H1 (cell line): ENCODE data around the gene RHOB. TPM values are rescaled to one million over a fixed set of nuclear protein-coding genes. Genes with fewer than 3 reads are reported as not detected.

Experiments
- CTCF ChIA-PET: fragments of 300-600 bp; sonication (Branson Sonifier 250); formaldehyde crosslinking; loops from one replicate; lab custom pipeline; 2021; ENCODE audit not compliant: partially characterized antibody; lab: Charles Lee
- POLR2A ChIA-PET: fragments of 300-600 bp; sonication (Branson Sonifier 250); formaldehyde crosslinking; loops from one replicate; lab custom pipeline; 2021; ENCODE audit warnings: inconsistent platforms; ENCODE audit not compliant: partially characterized antibody; lab: Charles Lee
- DNase-seq, 2 experiments: peaks; one replicate each; pipeline versions ENCODE4 v3.0.0 to v3.0.0-alpha.2; 2010 to 2022; ENCODE audit warnings: low spot score in 2 of 2, low read depth in 1 of 2, mixed read lengths in 1 of 2
- FAIRE-seq: peaks from 2 replicates; lab custom pipeline; 2011; peaks lifted over from hg19 to GRCh38; lab: Jason Lieb, UNC
- H2AFZ ChIP-seq: 2 replicates; pipeline ENCODE4 v1.8.1; 2012; ENCODE audit warnings: low read length, inconsistent platforms
- H2AK5ac ChIP-seq: 2 replicates; pipeline ENCODE4 v1.6.1; 2013; ENCODE audit warnings: low read depth, low read length
- H2BK120ac ChIP-seq: replicated peaks from 2 replicates; pipeline ENCODE3; 2013; ENCODE audit warnings: low read depth, low read length, inconsistent platforms
- H2BK12ac ChIP-seq: 2 replicates; pipeline ENCODE4 v1.6.1; 2013; ENCODE audit warnings: low read depth, low read length
- H2BK15ac ChIP-seq: 2 replicates; pipeline ENCODE4 v1.6.1; 2013; ENCODE audit warnings: low read length
- H2BK20ac ChIP-seq: 2 replicates; pipeline ENCODE4 v1.6.1; 2013; ENCODE audit warnings: low read length
- H2BK5ac ChIP-seq: 2 replicates; pipeline ENCODE4 v1.6.1; 2013; ENCODE audit warnings: low read depth, low read length
- H3K14ac ChIP-seq: 2 replicates; pipeline ENCODE4 v1.6.1; 2013; ENCODE audit warnings: inconsistent platforms; ENCODE audit not compliant: insufficient read length
- H3K18ac ChIP-seq: 2 replicates; pipeline ENCODE4 v1.6.1; 2013; ENCODE audit warnings: low read length; ENCODE audit errors: extremely low read depth
- H3K23ac ChIP-seq: 2 replicates; pipeline ENCODE4 v1.6.1; 2013; ENCODE audit warnings: inconsistent platforms; ENCODE audit not compliant: insufficient read length
- H3K23me2 ChIP-seq: 2 replicates; pipeline ENCODE4 v1.6.1; 2013; ENCODE audit warnings: low read depth, low read length
- H3K27ac ChIP-seq: 2 replicates; pipeline ENCODE4 v1.6.1; 2011; ENCODE audit warnings: low read depth, low read length, inconsistent platforms
- H3K27me3 ChIP-seq, 4 experiments: replicated peaks in 1 of 4; 1 replicate in 1 of 4; 2 replicates in 3 of 4; pipeline versions ENCODE4 v1.6.1 to v1.8.1; 2011 to 2013; ENCODE audit warnings: low read length in 3 of 4, mild to moderate bottlenecking in 3 of 4, inconsistent platforms in 2 of 4, mixed read lengths in 2 of 4, moderate library complexity in 1 of 4; ENCODE audit not compliant: control insufficient read depth in 3 of 4, insufficient read depth in 3 of 4; ENCODE audit errors: extremely low read depth in 1 of 4
- H3K36me3 ChIP-seq, 4 experiments: 2 replicates each; pipeline versions ENCODE4 v1.6.1 to v1.8.1; 2011 to 2013; ENCODE audit warnings: mild to moderate bottlenecking in 4 of 4, low read length in 3 of 4, moderate library complexity in 2 of 4, control low read depth in 1 of 4, inconsistent platforms in 1 of 4; ENCODE audit not compliant: insufficient read depth in 4 of 4, control insufficient read depth in 2 of 4
- H3K4ac ChIP-seq: replicated peaks from 2 replicates; pipeline ENCODE3; 2013; ENCODE audit warnings: low read length, low read depth, mixed read lengths, inconsistent platforms; ENCODE audit not compliant: insufficient read length
- H3K4me1 ChIP-seq, 4 experiments: replicated peaks in 1 of 4; 1 replicate in 1 of 4; 2 replicates in 3 of 4; pipeline versions ENCODE4 v1.6.1 to v1.8.1; 2011 to 2013; ENCODE audit warnings: low read length in 3 of 4, inconsistent platforms in 2 of 4, mixed read lengths in 1 of 4; ENCODE audit not compliant: insufficient read depth in 4 of 4, control insufficient read depth in 3 of 4
- H3K4me2 ChIP-seq, 2 experiments: 2 replicates each; pipeline versions ENCODE4 v1.6.1 to v1.8.1; 2011 to 2013; ENCODE audit warnings: low read depth in 2 of 2, low read length in 2 of 2, control low read depth in 1 of 2, inconsistent platforms in 1 of 2, mild to moderate bottlenecking in 1 of 2; ENCODE audit not compliant: insufficient read depth in 1 of 2
- H3K4me3 ChIP-seq, 4 experiments: fragments of 200-600, 300-600 bp in 1 of 4; sonication (generic), shearing (Covaris generic), sonication (Bioruptor Twin) in 1 of 4; 2 replicates each; pipeline versions ENCODE4 v1.5.1 to v1.8.1; 2011 to 2016; ENCODE audit warnings: low read length in 4 of 4, low read depth in 3 of 4, control low read depth in 2 of 4, inconsistent platforms in 2 of 4, mild to moderate bottlenecking in 2 of 4, mixed read lengths in 1 of 4, moderate library complexity in 1 of 4; ENCODE audit not compliant: insufficient read depth in 2 of 4; ENCODE audit errors: extremely low read depth in 1 of 4
- H3K56ac ChIP-seq: replicated peaks from 2 replicates; pipeline ENCODE3; 2013; ENCODE audit warnings: low read depth, mild to moderate bottlenecking, mixed read lengths, low read length, inconsistent platforms; ENCODE audit not compliant: insufficient read length
- H3K79me1 ChIP-seq: 2 replicates; pipeline ENCODE4 v1.6.1; 2013; ENCODE audit warnings: low read depth, low read length, control low read depth
- H3K79me2 ChIP-seq, 2 experiments: 2 replicates each; pipeline versions ENCODE4 v1.6.1 to v1.8.1; 2012 to 2013; ENCODE audit warnings: low read length in 2 of 2, mild to moderate bottlenecking in 2 of 2, inconsistent platforms in 1 of 2; ENCODE audit not compliant: insufficient read depth in 2 of 2, control insufficient read depth in 1 of 2
- H3K9ac ChIP-seq, 4 experiments: replicated peaks in 1 of 4; 1 replicate in 1 of 4; 2 replicates in 3 of 4; pipeline versions ENCODE4 v1.6.1 to v1.8.1; 2011 to 2013; ENCODE audit warnings: low read depth in 3 of 4, low read length in 3 of 4, control low read depth in 2 of 4, mild to moderate bottlenecking in 2 of 4, moderate library complexity in 2 of 4, inconsistent platforms in 1 of 4; ENCODE audit errors: extremely low read depth in 1 of 4
- H3K9me3 ChIP-seq, 2 experiments: 2 replicates each; pipeline versions ENCODE4 v1.6.1 to v1.8.1; 2012 to 2013; ENCODE audit warnings: mild to moderate bottlenecking in 2 of 2, moderate library complexity in 2 of 2, control low read depth in 1 of 2, inconsistent platforms in 1 of 2, low read depth in 1 of 2, low read length in 1 of 2, mixed read lengths in 1 of 2; ENCODE audit not compliant: insufficient read depth in 2 of 2
- H4K20me1 ChIP-seq, 2 experiments: replicated peaks in 1 of 2; 2 replicates each; pipeline versions ENCODE3 to v1.8.1; 2011 to 2013; ENCODE audit warnings: inconsistent platforms in 2 of 2, low read length in 2 of 2, mild to moderate bottlenecking in 1 of 2; ENCODE audit not compliant: insufficient read depth in 2 of 2, control insufficient read depth in 1 of 2
- H4K5ac ChIP-seq: 2 replicates; pipeline ENCODE4 v1.6.1; 2013; ENCODE audit warnings: low read length, low read depth, mixed read lengths, inconsistent platforms; ENCODE audit not compliant: insufficient read length
- H4K8ac ChIP-seq: 2 replicates; pipeline ENCODE4 v1.8.0; 2013; ENCODE audit warnings: mild to moderate bottlenecking, moderate library complexity, low read length, inconsistent platforms; ENCODE audit not compliant: insufficient read depth; ENCODE audit errors: extremely low read depth
- H4K91ac ChIP-seq: replicated peaks from 2 replicates; pipeline ENCODE3; 2013; ENCODE audit warnings: low read length, mixed read lengths, inconsistent platforms; ENCODE audit not compliant: insufficient read length
- ASH2L ChIP-seq: fragments of 200-600, 300-600 bp; sonication (generic); IDR thresholded peaks from one replicate; pipeline ENCODE4 v1.7.1; 2017; ENCODE audit warnings: low read length
- ATF2 ChIP-seq: IDR thresholded peaks from 2 replicates; pipeline ENCODE4 v1.6.1; 2012; ENCODE audit warnings: low read length, inconsistent platforms
- EGR1 ChIP-seq: IDR thresholded peaks from 2 replicates; pipeline ENCODE4 v1.6.1; 2011; ENCODE audit warnings: low read depth, low read length, borderline replicate concordance
- KDM5A ChIP-seq: fragments of 200-600 bp; IDR thresholded peaks from 2 replicates; pipeline ENCODE4 v1.7.1; 2012; ENCODE audit warnings: mild to moderate bottlenecking, low read length, inconsistent platforms, mixed read lengths
- WGBS, 2 experiments: shearing (Covaris generic) in 1 of 2; methylation state at CpG; one replicate each; pipeline versions ENCODE4 v1.1.6 to v1.1.7; 2013 to 2015; ENCODE audit warnings: low lambda C conversion rate in 2 of 2, mixed read lengths in 2 of 2, inconsistent platforms in 1 of 2, low coverage in 1 of 2, missing lambda C conversion rate in 1 of 2; ENCODE audit not compliant: insufficient replicate concordance in 2 of 2, insufficient coverage in 1 of 2, insufficient read length in 1 of 2; ENCODE audit errors: extremely low coverage in 1 of 2, missing lambda C conversion rate in 1 of 2; 5-methylcytosine and 5-hydroxymethylcytosine counted together
- long read RNA-seq, 2 experiments: library from RNA in 1 of 2; library from capped mRNA in 1 of 2; stranded (forward); transcript quantifications; one replicate each; pipeline ENCODE4 v2.0.0, GENCODE V29; 2021; ENCODE audit warnings: inconsistent platforms in 1 of 2
- polyA minus RNA-seq, 3 experiments: library from RNA; depleted of rRNA, polyadenylated mRNA; stranded (reverse); fragments of >200 nt; gene quantifications; 1 replicate in 2 of 3; 2 replicates in 1 of 3; pipeline ENCODE4 v1.2.3, GENCODE V29; 2011
- polyA plus RNA-seq, 7 experiments: library from polyadenylated mRNA; depleted of rRNA in 3 of 7; stranded (reverse) in 5 of 7; unstranded in 2 of 7; fragments of >200 nt in 5 of 7; fragments of 200-250 nt in 2 of 7; gene quantifications; 1 replicate in 5 of 7; 2 replicates in 1 of 7; 4 replicates in 1 of 7; pipeline versions ENCODE4 v1.2.1 to v1.2.3, GENCODE V29; 2011 to 2013; ENCODE audit warnings: missing spikeins in 2 of 7, mixed read lengths in 2 of 7
- total RNA-seq: library from RNA; stranded (reverse); fragmentation: NEBNext Ultra II Directional; extraction: Animal tissue kit (Norgen Biotek cat#: 25700); gene quantifications from 2 replicates; pipeline ENCODE4 v1.2.1, GENCODE V29; 2021

RHOB gene
- total RNA-seq (9.5 and 13.5 TPM in 2 replicates), polyA plus RNA-seq (2011; rRNA removed) (9.3 and 17.8 TPM in 2 replicates), polyA minus RNA-seq (2011; rRNA and poly(A)+ RNA removed) (3.1 and 4.1 TPM in 2 replicates)
- polyA plus RNA-seq (2011; cell fraction: cytosol; rRNA removed): 12.2 TPM
- 12.4 TPM for polyA plus RNA-seq (2011; cell fraction: nucleus; rRNA removed)
- polyA plus RNA-seq (2012, experiment 1 of 2): 6.7 to 9.6 TPM (median 7.6 TPM) in 4 replicates
- polyA plus RNA-seq (2012, experiment 2 of 2): 14.3 TPM
- polyA plus RNA-seq (2013, experiment 1 of 2): 5.4 TPM
- 5.6 TPM for polyA plus RNA-seq (2013, experiment 2 of 2)
- polyA minus RNA-seq (2011; cell fraction: cytosol; rRNA and poly(A)+ RNA removed): 12.4 TPM
- polyA minus RNA-seq (2011; cell fraction: nucleus; rRNA and poly(A)+ RNA removed): 40.4 TPM
- long read RNA-seq, experiment 1, transcript RHOB-201 (1 exons, 2,372 nt): major isoform, 9 of 9 reads
- long read RNA-seq, experiment 1, partial matches to known transcripts: 0 of 9 reads
- long read RNA-seq, experiment 1, other reads (novel, unspliced or antisense): 0 of 9 reads
- long read RNA-seq, experiment 2: 0 reads

GRCh38 chr2:20446917-20447436 lies at the start of gene RHOB:
RHOB (plus strand) TSS chr2:20447074; CDS start chr2:20447466, 392 bp downstream.
- no peaks in the 10 kb centered on the region for H3K36me3 ChIP-seq
- H3K9me3 ChIP-seq: no peaks in the 10 kb centered on the region
- no peak within 1 kb of the TSS; the same call in 1 of the 2 replicates for H3K27ac ChIP-seq
- peaks cover 9 to 16% (median 13%) of the 10 kb centered on the region in 4 experiments for H3K4me1 ChIP-seq
- peak within 1 kb of the TSS; percentile 39 for H3K56ac ChIP-seq
- peaks cover 14% of the 10 kb centered on the region; the same call in 1 of the 2 replicates for H3K23me2 ChIP-seq
- H4K8ac ChIP-seq: peak within 1 kb of the TSS; percentile 94
- H2BK20ac ChIP-seq: no peak within 1 kb of the TSS
- no peak within 1 kb of the TSS for H2AFZ ChIP-seq
- peak within 1 kb of the TSS; percentile 16; the same call in 1 of the 2 replicates for H2BK5ac ChIP-seq
- H3K4ac ChIP-seq: no peak within 1 kb of the TSS
- H3K4me3 ChIP-seq: peak within 1 kb of the TSS; percentile 61 to 73 (median 66)
- no peak within 1 kb of the TSS for H3K23ac ChIP-seq
- DNase-seq (peak; percentile 94 to 95), FAIRE-seq (no peak)
- H3K4me2 ChIP-seq: peak within 1 kb of the TSS; percentile 98 to 99
- peak within 1 kb of the TSS; percentile 73 to 93 (median 78); a peak in 6 of 7 replicates for H3K9ac ChIP-seq
- H3K14ac ChIP-seq: no peak within 1 kb of the TSS
- H3K79me1 ChIP-seq: no peaks in the 10 kb centered on the region
- H4K20me1 ChIP-seq: peaks cover 12% of the 10 kb centered on the region in 2 experiments
- peak within 1 kb of the TSS; percentile 17 for H4K91ac ChIP-seq
- peak within 1 kb of the TSS; percentile 66; the same call in 1 of the 2 replicates for H2AK5ac ChIP-seq
- ChIA-PET CTCF (interaction anchor here (0.6 to 13.5 kb wide), 27 partner anchors 9 to 221 kb away, joined by 3 to 367 read pairs (median 4); partner anchors contain the start of gene HS1BP3), POLR2A (interaction anchor here (0.6 to 3.7 kb wide), 84 partner anchors 8 to 531 kb away, joined by 3 to 57 read pairs (median 5); partner anchors contain the start of genes GDF7, HS1BP3 and SDC1)
- H3K79me2 ChIP-seq: no peaks in the 10 kb centered on the region
- H3K18ac ChIP-seq: peak within 1 kb of the TSS; percentile 55
- peak within 1 kb of the TSS; percentile 99 for H2BK12ac ChIP-seq
- WGBS, 2 experiments: 1% methylated on average over 31 of the region's 60 CpGs; no CpG with 5 or more reads in 1 of the 2 experiments
- no peak within 1 kb of the TSS for H2BK120ac ChIP-seq
- H3K27me3 ChIP-seq: peaks cover 15 to 49% (median 37%) of the 10 kb centered on the region in 4 experiments
- H2BK15ac ChIP-seq: peak within 1 kb of the TSS; percentile 6; the same call in 1 of the 2 replicates
- peak within 1 kb of the TSS; percentile 58 for H4K5ac ChIP-seq
- TF ChIP-seq ASH2L (peak; percentile 58), EGR1 (peak; percentile 14; the same call in 1 of the 2 replicates), ATF2 (peak; percentile 84), KDM5A (no peak)
